ENCODE results near the gene NUP93.
"Not testable (repeated sequence)": the region's sequence is repeated elsewhere in the genome, so short reads cannot be mapped to it uniquely, and the experiment has no call there.

DNA sequence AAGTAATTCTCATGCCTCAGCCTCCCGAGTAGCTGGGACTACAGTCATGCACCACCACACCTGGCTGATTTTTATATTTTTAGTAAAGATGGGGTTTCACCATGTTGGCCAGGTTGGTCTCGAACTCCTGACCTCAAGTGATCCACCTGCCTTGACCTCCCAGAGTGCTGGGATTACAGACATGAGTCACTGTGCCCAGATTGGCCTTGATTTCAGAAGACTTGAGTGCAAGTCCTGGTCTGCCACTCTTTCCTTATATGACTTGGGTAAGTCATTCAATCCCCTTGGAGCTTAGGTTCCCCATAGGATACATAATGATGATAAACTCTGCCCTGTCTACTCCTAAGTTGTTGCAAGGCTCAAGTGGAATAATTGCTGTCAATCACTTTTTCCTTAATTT, 12.4 kb upstream of the NUP93 start:
- TF ChIP-seq EZH2 (IDR thresholded peaks at IDR 0.05; ENCODE audit: low read depth, unreplicated experiment); CREB1 (CRISPR knock-in tag; IDR thresholded peaks at IDR 0.05; ENCODE audit: low read depth); POLR2AphosphoS5 (IDR thresholded peaks at IDR 0.05; ENCODE audit: low read depth); STAT1 (IDR thresholded peaks at IDR 0.05; ENCODE audit: unreplicated experiment); EZH2phosphoT487 (IDR thresholded peaks at IDR 0.05; ENCODE audit: unreplicated experiment): not testable (repeated sequence)
- TF ChIP-seq, protein P1, sequence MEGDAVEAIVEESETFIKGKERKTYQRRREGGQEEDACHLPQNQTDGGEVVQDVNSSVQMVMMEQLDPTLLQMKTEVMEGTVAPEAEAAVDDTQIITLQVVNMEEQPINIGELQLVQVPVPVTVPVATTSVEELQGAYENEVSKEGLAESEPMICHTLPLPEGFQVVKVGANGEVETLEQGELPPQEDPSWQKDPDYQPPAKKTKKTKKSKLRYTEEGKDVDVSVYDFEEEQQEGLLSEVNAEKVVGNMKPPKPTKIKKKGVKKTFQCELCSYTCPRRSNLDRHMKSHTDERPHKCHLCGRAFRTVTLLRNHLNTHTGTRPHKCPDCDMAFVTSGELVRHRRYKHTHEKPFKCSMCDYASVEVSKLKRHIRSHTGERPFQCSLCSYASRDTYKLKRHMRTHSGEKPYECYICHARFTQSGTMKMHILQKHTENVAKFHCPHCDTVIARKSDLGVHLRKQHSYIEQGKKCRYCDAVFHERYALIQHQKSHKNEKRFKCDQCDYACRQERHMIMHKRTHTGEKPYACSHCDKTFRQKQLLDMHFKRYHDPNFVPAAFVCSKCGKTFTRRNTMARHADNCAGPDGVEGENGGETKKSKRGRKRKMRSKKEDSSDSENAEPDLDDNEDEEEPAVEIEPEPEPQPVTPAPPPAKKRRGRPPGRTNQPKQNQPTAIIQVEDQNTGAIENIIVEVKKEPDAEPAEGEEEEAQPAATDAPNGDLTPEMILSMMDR (conservative IDR thresholded peaks at IDR 0.05; ENCODE audit: low read depth in 2 of 2) = not testable (repeated sequence)
- TF ChIP-seq, protein P2, sequence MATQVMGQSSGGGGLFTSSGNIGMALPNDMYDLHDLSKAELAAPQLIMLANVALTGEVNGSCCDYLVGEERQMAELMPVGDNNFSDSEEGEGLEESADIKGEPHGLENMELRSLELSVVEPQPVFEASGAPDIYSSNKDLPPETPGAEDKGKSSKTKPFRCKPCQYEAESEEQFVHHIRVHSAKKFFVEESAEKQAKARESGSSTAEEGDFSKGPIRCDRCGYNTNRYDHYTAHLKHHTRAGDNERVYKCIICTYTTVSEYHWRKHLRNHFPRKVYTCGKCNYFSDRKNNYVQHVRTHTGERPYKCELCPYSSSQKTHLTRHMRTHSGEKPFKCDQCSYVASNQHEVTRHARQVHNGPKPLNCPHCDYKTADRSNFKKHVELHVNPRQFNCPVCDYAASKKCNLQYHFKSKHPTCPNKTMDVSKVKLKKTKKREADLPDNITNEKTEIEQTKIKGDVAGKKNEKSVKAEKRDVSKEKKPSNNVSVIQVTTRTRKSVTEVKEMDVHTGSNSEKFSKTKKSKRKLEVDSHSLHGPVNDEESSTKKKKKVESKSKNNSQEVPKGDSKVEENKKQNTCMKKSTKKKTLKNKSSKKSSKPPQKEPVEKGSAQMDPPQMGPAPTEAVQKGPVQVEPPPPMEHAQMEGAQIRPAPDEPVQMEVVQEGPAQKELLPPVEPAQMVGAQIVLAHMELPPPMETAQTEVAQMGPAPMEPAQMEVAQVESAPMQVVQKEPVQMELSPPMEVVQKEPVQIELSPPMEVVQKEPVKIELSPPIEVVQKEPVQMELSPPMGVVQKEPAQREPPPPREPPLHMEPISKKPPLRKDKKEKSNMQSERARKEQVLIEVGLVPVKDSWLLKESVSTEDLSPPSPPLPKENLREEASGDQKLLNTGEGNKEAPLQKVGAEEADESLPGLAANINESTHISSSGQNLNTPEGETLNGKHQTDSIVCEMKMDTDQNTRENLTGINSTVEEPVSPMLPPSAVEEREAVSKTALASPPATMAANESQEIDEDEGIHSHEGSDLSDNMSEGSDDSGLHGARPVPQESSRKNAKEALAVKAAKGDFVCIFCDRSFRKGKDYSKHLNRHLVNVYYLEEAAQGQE (IDR thresholded peaks at IDR 0.05; ENCODE audit: unreplicated experiment) = not testable (repeated sequence)

All from GM23338 (cell line).